Esophagus squamous epithelium (tissue), 5 donors: ENCODE measurements around the gene OR7D4. TPM values are rescaled to one million over a fixed set of nuclear protein-coding genes. Genes with fewer than 3 reads are reported as not detected.

ENCODE experiments used
- DNase-seq: peaks from one replicate; lab custom pipeline; 2025; lab: John Stamatoyannopoulos, UW
- H3K27ac ChIP-seq, 4 donors: fragments of 200-600 bp; sonication (generic); one replicate each; pipeline ENCODE4 v1.5.1; 2016 to 2019; ENCODE audit warnings: mild to moderate bottlenecking in 1 of 4
- H3K27me3 ChIP-seq, 4 donors: fragments of 200-600 bp; sonication (generic); 1 replicate in 3 of 4; 2 replicates in 1 of 4; pipeline versions ENCODE4 v1.5.1 to v1.6.0; 2017 to 2021; ENCODE audit warnings: antibody characterized with exemption in 1 of 4
- H3K36me3 ChIP-seq, 3 donors: fragments of 200-600 bp; sonication (generic); one replicate each; pipeline ENCODE4 v1.5.1; 2016 to 2019
- H3K4me1 ChIP-seq, 3 donors: fragments of 200-600 bp; sonication (generic); one replicate each; pipeline ENCODE4 v1.5.1; 2017 to 2019
- H3K4me3 ChIP-seq, 4 donors: fragments of 200-600 bp; sonication (generic); 1 replicate in 3 of 4; 2 replicates in 1 of 4; pipeline ENCODE4 v1.5.1; 2016 to 2019; ENCODE audit warnings: mild to moderate bottlenecking in 2 of 4, moderate library complexity in 1 of 4
- H3K9me3 ChIP-seq, 3 donors: fragments of 200-600 bp; sonication (generic); one replicate each; pipeline ENCODE4 v1.5.1; 2016 to 2019
- CTCF ChIP-seq, 6 experiments: fragments of 450-650 bp in 4 of 6; fragments of 200-600 bp in 2 of 6; sonication (generic) in 2 of 6; IDR thresholded peaks; one replicate each; pipeline ENCODE4 v1.5.1; 2016 to 2019; ENCODE audit warnings: antibody characterized with exemption in 6 of 6, mild to moderate bottlenecking in 4 of 6, moderate library complexity in 4 of 6
- POLR2A ChIP-seq, 4 donors: fragments of 450-650 bp; IDR thresholded peaks; one replicate each; pipeline ENCODE4 v1.6.1; 2017; ENCODE audit warnings: antibody characterized with exemption in 4 of 4, mild to moderate bottlenecking in 4 of 4, moderate library complexity in 3 of 4
- whole genome bisulfite sequencing, 2 donors: methylation state at CpG; one replicate each; pipeline ENCODE4 v1.1.5; 2018; 5-methylcytosine and 5-hydroxymethylcytosine counted together
- intact Hi-C: fragments of 100-400 bp; cut with DNase I; formaldehyde crosslinking; loops from one replicate; pipeline ENCODE4 v1.15.0; 2022
- total RNA-seq, 4 donors: library from RNA; depleted of rRNA; stranded (reverse); fragments of >200 nt; gene quantifications; one replicate each; pipeline ENCODE4 v1.1.0, GENCODE V29; 2016
- donor health status: DM: yes; HTN: yes; CAD: no.

OR7D4 gene
- total RNA-seq, 4 donors from 2014 or later = not detected

DNA sequence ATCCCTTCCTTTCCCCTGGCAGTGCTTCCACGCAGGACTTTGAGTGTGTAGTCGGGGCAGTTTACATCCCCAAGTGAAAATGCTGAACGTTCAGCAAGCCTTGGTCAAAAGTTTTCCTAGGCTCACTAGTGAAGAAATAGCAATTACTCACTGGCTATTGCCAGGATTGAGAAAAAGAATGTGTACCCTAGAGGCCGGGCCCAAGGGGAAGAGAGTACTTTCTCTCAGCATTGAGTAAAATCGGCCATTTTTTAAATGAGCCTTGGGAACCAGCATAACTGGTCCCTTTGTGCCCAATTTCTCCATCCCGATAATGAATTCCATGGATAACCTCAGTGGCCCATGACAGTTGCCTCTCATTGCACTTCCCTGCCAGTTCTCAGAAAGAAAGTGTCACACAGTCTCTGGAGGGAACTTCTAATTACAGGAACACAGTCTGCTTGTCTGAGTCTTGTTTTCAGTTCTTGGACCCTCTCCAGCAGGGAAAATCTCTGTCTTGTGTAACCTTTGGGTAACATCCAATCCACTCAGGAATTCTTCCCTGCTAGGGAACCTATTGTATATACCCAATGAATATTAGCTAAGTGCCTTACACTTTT lies 47.9 kb downstream of the OR7D4 start:
- Histone ChIP-seq H3K27me3 (no peaks in the 10 kb centered on the region), H3K9me3 (peaks cover 0 to 8% (median 0%) of the 10 kb centered on the region in 3 donors), H3K36me3 (peaks cover 0 to 16% (median 0%) of the 10 kb centered on the region in 3 donors), H3K27ac (no peak overlapping the region), H3K4me3 (no peak overlapping the region), H3K4me1 (no peaks in the 10 kb centered on the region)
- WGBS, 2 donors = 86 to 87% methylated on average over 4 to 6 of the region's 6 CpGs
- TF ChIP-seq CTCF (IDR thresholded peaks at IDR 0.05) = no peak
- no peak for TF ChIP-seq POLR2A (IDR thresholded peaks at IDR 0.05)
- intact Hi-C loops = no loop called here
- no peak for DNase-seq

- peaks cover 0 to 31% (median 0%) of the 10 kb centered on the region in 3 donors for H3K9me3 ChIP-seq
- DNase-seq = no peak
- H3K27ac ChIP-seq = no peak overlapping the region
- no peaks in the 10 kb centered on the region for H3K27me3 ChIP-seq
- no peaks in the 10 kb centered on the region for H3K4me1 ChIP-seq
- WGBS, 2 donors = 93 to 100% methylated on average over 4 of the region's 4 CpGs
- no peak overlapping the region for H3K4me3 ChIP-seq
- TF ChIP-seq CTCF (IDR thresholded peaks at IDR 0.05) = no peak
- intact Hi-C loops = no loop called here
- peaks cover 12 to 63% (median 17%) of the 10 kb centered on the region in 3 donors for H3K36me3 ChIP-seq
Observed at GRCh38 chr19:9166846-9167245, 52.5 kb downstream of the OR7D4 start.

GRCh38 chr19:9165261-9165660 lies 54.1 kb downstream of the OR7D4 start:
- intact Hi-C loops = no loop called here
- TF ChIP-seq CTCF (IDR thresholded peaks at IDR 0.05) = no peak
- no peak for TF ChIP-seq POLR2A (IDR thresholded peaks at IDR 0.05)
- Histone ChIP-seq H3K4me3 (no peak overlapping the region), H3K27me3 (no peaks in the 10 kb centered on the region), H3K4me1 (no peaks in the 10 kb centered on the region), H3K36me3 (peaks cover 28 to 79% (median 33%) of the 10 kb centered on the region in 3 donors), H3K9me3 (peaks cover 0 to 44% (median 11%) of the 10 kb centered on the region in 3 donors), H3K27ac (no peak overlapping the region)
- WGBS, 2 donors = 84 to 97% methylated on average over 3 of the region's 3 CpGs
- no peak for DNase-seq

DNA sequence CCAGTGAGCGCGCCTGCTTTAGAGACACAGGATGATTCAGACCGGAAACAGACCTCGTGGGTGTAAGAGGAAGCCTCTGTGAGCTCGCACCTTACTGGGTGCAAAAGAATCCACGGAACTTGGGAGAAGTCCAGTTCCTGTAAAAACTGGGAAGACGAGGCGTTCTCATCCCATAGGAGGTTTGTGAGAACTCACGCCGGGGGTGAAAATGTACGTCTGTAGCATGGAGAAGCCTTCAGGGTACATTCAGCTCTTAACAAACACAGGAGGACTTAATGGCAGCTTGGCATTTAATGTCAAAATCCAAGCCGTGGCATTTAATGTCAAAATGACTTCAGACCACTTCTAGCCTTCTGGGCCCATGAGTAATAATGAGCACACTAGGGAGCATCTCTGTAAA lies 58.0 kb downstream of the OR7D4 start:
- Histone ChIP-seq H3K36me3 (peaks cover 53 to 100% (median 62%) of the 10 kb centered on the region in 3 donors), H3K27ac (no peak overlapping the region), H3K4me3 (no peak overlapping the region), H3K4me1 (no peaks in the 10 kb centered on the region), H3K27me3 (no peaks in the 10 kb centered on the region), H3K9me3 (peaks cover 0 to 81% (median 26%) of the 10 kb centered on the region in 3 donors)
- TF ChIP-seq POLR2A (IDR thresholded peaks at IDR 0.05) (no peak), CTCF (IDR thresholded peaks at IDR 0.05) (no peak)
- intact Hi-C loops = no loop called here
- DNase-seq = no peak
- WGBS, 2 donors = 95 to 96% methylated on average over 8 to 12 of the region's 12 CpGs

Other genes starting within 250 kb of the OR7D4 start
- gene MUC16, start 209.2 kb downstream of the OR7D4 start, total RNA-seq = 1 to 10 TPM in 1 of 4 donors, under 1 TPM in 3; under 0.01 to 1.4 (median 0.04) TPM
- gene OR1M1, start 132.5 kb downstream of the OR7D4 start, total RNA-seq = not detected
- not detected for gene OR7G2, start 112.1 kb downstream of the OR7D4 start, total RNA-seq
- not detected for gene OR7G1, start 103.8 kb downstream of the OR7D4 start, total RNA-seq
- gene OR7G3, start 92.6 kb downstream of the OR7D4 start, total RNA-seq = not detected
- gene ZNF317, start 79.2 kb downstream of the OR7D4 start, total RNA-seq = 10 to 100 TPM in 3 of 4 donors, 1 to 10 TPM in 1; 9.9 to 22.5 (median 13.3) TPM
- gene OR7D2, start 40.6 kb downstream of the OR7D4 start, total RNA-seq = under 1 TPM in 1 of 4 donors, not detected in 3; 0.59 TPM
- not detected for gene OR7E24, start 31.3 kb upstream of the OR7D4 start, total RNA-seq
- 10 to 100 TPM in 1 of 4 donors, 1 to 10 TPM in 3; 4.3 to 17.7 (median 4.5) TPM for gene ZNF699, start 90.2 kb upstream of the OR7D4 start, total RNA-seq
- 10 to 100 TPM in 1 of 4 donors, 1 to 10 TPM in 3; 4.2 to 10.9 (median 7.0) TPM for gene ZNF559, start 104.6 kb upstream of the OR7D4 start, total RNA-seq
- gene ZNF177, start 143.4 kb upstream of the OR7D4 start, total RNA-seq = 1 to 10 TPM in 1 of 4 donors, under 1 TPM in 2, not detected in 1; 0.26 to 3.1 (median 0.44) TPM
- gene ZNF266, start 216.0 kb upstream of the OR7D4 start, total RNA-seq = 10 to 100 TPM in 3 of 4 donors, 1 to 10 TPM in 1; 7.2 to 27.3 (median 10.7) TPM